A549 (cell line): ENCODE data around the gene NCAM2.

Experiments used
- MAZ ChIP-seq: fragments of 150-350 bp; IDR thresholded peaks from 2 replicates; pipeline ENCODE4 v1.6.1; 2014; ENCODE audit warnings: antibody characterized with exemption, low read depth, low read length, borderline replicate concordance
- TF ChIP-seq, protein P1 (sequence below): fragments of >200 bp; sonication (Bioruptor Twin); formaldehyde crosslinking; IDR thresholded peaks from 3 replicates; pipeline ENCODE4 v1.5.1; 2016

DNA sequence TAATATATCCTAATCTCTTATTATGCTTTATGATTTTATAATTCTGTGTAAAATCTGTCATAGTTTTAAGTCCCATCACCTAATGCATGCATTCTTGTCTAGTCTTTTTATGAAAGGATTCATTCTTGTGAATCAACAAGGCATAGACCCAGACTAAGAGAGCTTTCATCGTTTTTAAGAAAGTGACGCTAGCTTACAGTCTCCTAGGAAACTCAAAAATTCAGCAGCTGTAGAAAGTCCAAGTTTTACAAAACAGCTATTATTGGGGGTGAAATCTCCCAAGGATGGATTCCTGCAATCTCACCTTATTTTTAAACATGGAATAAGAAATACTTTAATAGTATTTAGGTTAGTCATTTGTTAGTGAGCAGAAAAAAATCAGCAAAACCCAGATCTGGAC, 104.7 kb downstream of the NCAM2 start:
- TF ChIP-seq, protein P1, sequence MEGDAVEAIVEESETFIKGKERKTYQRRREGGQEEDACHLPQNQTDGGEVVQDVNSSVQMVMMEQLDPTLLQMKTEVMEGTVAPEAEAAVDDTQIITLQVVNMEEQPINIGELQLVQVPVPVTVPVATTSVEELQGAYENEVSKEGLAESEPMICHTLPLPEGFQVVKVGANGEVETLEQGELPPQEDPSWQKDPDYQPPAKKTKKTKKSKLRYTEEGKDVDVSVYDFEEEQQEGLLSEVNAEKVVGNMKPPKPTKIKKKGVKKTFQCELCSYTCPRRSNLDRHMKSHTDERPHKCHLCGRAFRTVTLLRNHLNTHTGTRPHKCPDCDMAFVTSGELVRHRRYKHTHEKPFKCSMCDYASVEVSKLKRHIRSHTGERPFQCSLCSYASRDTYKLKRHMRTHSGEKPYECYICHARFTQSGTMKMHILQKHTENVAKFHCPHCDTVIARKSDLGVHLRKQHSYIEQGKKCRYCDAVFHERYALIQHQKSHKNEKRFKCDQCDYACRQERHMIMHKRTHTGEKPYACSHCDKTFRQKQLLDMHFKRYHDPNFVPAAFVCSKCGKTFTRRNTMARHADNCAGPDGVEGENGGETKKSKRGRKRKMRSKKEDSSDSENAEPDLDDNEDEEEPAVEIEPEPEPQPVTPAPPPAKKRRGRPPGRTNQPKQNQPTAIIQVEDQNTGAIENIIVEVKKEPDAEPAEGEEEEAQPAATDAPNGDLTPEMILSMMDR: no peak
- TF ChIP-seq MAZ: no peak
